NCI-H2227 (cell line): ENCODE results near the gene TLR9.
"Not testable (repeated sequence)": the region's sequence is repeated elsewhere in the genome, so short reads cannot be mapped to it uniquely, and the experiment has no call there.

Experiments used
- DNase-seq: peaks from one replicate; lab custom pipeline; 2025; ENCODE audit not compliant: unreplicated experiment; lab: John Stamatoyannopoulos, UW

TLR9 gene

GRCh38 chr3:52197499-52197841 lies 28.0 kb downstream of the TLR9 start:
- DNase-seq = no peak

GRCh38 chr3:52196977-52197376 lies 28.5 kb downstream of the TLR9 start:
- DNase-seq = no peak

GRCh38 chr3:52195823-52196331 lies 29.6 kb downstream of the TLR9 start:
- no peak for DNase-seq

- DNase-seq = no peak
These were observed 30.2 kb downstream of the TLR9 start for GRCh38 chr3:52195291-52195597.

GRCh38 chr3:52194485-52195290 lies 30.8 kb downstream of the TLR9 start:
- DNase-seq = no peak

- DNase-seq = no peak
These were observed 32.4 kb downstream of the TLR9 start for GRCh38 chr3:52193065-52193464.

GRCh38 chr3:52191663-52192062 lies 33.8 kb downstream of the TLR9 start:
- DNase-seq = no peak

- no peak for DNase-seq
These were observed 35.0 kb downstream of the TLR9 start for GRCh38 chr3:52190294-52191074.

GRCh38 chr3:52188556-52188955 lies 36.9 kb downstream of the TLR9 start:
- no peak for DNase-seq

GRCh38 chr3:52186729-52187128 lies 38.7 kb downstream of the TLR9 start:
- no peak for DNase-seq

- no peak for DNase-seq
These were observed 39.6 kb downstream of the TLR9 start for GRCh38 chr3:52185837-52186236.

- no peak for DNase-seq
These were observed 40.1 kb downstream of the TLR9 start for GRCh38 chr3:52185311-52185710.

GRCh38 chr3:52184690-52185089 lies 40.8 kb downstream of the TLR9 start:
- DNase-seq = no peak

- DNase-seq = no peak
These were observed 41.5 kb downstream of the TLR9 start for GRCh38 chr3:52183786-52184445.

- DNase-seq = no peak
These were observed 42.8 kb downstream of the TLR9 start for GRCh38 chr3:52182691-52183090.

- no peak for DNase-seq
These were observed 43.2 kb downstream of the TLR9 start for GRCh38 chr3:52182196-52182595.

GRCh38 chr3:52181543-52181942 lies 43.9 kb downstream of the TLR9 start:
- DNase-seq = no peak

GRCh38 chr3:52178537-52178936 lies 46.9 kb downstream of the TLR9 start:
- no peak for DNase-seq

- not testable (repeated sequence) for DNase-seq
These were observed 47.3 kb downstream of the TLR9 start for GRCh38 chr3:52178126-52178525.

GRCh38 chr3:52177701-52178042 lies 47.8 kb downstream of the TLR9 start:
- DNase-seq = no peak

- DNase-seq = no peak
These were observed 48.3 kb downstream of the TLR9 start for GRCh38 chr3:52176951-52177700.
